Activated T-cell treated with anti-CD3 and anti-CD28 coated beads, Interleukin-2, amount 50 U/mL, for 1 hour (primary cell): Measurements from ENCODE around the gene MRGPRD.

Experiments used
- DNase-seq: peaks from one replicate; pipeline ENCODE4 v3.0.0-alpha.2; 2020

The MRGPRD gene

GRCh38 chr11:68942095-68942620, 38.6 kb downstream of the MRGPRD start:
- DNase-seq = no peak

GRCh38 chr11:68941324-68942094, 39.3 kb downstream of the MRGPRD start:
- no peak for DNase-seq

GRCh38 chr11:68940651-68941323, 40.0 kb downstream of the MRGPRD start:
- no peak for DNase-seq

GRCh38 chr11:68939583-68940555, 40.9 kb downstream of the MRGPRD start:
- no peak for DNase-seq

- DNase-seq = no peak
These were observed 41.8 kb downstream of the MRGPRD start for GRCh38 chr11:68938816-68939582.

GRCh38 chr11:68938088-68938487, 42.7 kb downstream of the MRGPRD start:
- DNase-seq = no peak

- DNase-seq = no peak
These were observed 43.8 kb downstream of the MRGPRD start for GRCh38 chr11:68936676-68937620.

- no peak for DNase-seq
These were observed 44.5 kb downstream of the MRGPRD start for GRCh38 chr11:68936358-68936636.

GRCh38 chr11:68935516-68936357, 45.0 kb downstream of the MRGPRD start:
- DNase-seq = no peak

- DNase-seq = no peak
These were observed 45.7 kb downstream of the MRGPRD start for GRCh38 chr11:68935066-68935465.

GRCh38 chr11:68934666-68935065, 46.1 kb downstream of the MRGPRD start:
- no peak for DNase-seq

- DNase-seq = no peak
These were observed 46.5 kb downstream of the MRGPRD start for GRCh38 chr11:68934321-68934645.

GRCh38 chr11:68933605-68934320, 47.0 kb downstream of the MRGPRD start:
- DNase-seq = no peak

GRCh38 chr11:68932933-68933577, 47.7 kb downstream of the MRGPRD start:
- no peak for DNase-seq

GRCh38 chr11:68932358-68932757, 48.4 kb downstream of the MRGPRD start:
- no peak for DNase-seq

GRCh38 chr11:68931911-68932310, 48.9 kb downstream of the MRGPRD start:
- no peak for DNase-seq

GRCh38 chr11:68930991-68931855, 49.6 kb downstream of the MRGPRD start:
- DNase-seq = no peak
